ENCODE measurements around the gene LPCAT2.

The LPCAT2 gene

GRCh38 chr16:55505333-55506015, 3.4 kb upstream of the LPCAT2 start:
- no peak for DNase-seq

- no peak for DNase-seq
Observed at GRCh38 chr16:55506083-55506482, 2.8 kb upstream of the LPCAT2 start.

DNA sequence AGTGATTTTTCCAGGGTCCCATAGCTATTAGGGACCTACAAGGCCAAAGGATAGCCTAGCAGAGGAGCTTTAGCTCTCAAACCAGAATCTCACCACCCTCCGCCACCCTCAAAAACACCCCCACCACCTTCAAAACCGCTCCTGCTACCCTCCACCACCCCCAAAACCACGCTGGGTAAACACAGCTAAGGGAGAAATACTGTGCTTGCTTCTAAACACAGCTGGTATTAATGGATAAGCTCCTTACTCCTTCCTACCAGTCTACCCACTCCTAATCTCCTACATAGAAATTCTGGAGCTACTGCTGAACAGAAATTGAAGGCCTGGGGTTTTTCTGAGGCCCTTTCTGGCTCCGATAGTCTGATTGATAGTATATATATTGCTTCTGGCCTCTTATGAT, 2.2 kb upstream of the LPCAT2 start:
- no peak for DNase-seq

DNA sequence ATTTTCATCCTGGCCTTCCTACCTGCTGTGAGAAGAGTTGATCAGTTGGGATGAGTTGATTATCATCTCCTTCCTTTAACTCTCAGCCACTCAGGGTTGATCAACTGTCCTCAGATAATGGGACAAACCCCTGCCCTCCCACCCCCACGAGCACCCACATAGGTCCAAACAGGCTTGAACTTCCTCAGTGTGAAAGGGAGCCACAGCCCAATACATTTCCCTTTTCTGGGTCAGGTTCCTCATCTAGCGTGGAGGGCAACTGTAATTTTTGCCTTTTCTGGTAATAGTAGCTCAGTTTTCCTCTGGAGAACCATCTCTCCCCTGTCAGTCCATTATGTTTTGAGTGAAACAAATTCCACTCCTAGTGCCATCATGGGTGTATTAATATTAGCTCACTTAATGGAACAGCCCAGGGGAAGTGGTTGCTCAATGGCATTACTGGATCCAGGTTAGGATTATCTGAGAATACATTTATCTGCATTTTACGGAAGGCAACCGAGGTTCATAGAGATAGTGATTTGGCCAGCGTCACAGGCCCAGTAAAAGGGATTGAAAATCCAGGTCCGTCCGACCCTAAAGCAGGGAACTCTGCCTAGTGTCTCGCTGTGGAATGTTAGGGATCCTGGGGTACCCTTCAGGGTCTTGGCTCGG, 476 bp upstream of the LPCAT2 start:
- no peak for DNase-seq

- DNase-seq, result no peak
Observed at GRCh38 chr16:55510185-55510805, 1.4 kb downstream of the LPCAT2 start.

DNA sequence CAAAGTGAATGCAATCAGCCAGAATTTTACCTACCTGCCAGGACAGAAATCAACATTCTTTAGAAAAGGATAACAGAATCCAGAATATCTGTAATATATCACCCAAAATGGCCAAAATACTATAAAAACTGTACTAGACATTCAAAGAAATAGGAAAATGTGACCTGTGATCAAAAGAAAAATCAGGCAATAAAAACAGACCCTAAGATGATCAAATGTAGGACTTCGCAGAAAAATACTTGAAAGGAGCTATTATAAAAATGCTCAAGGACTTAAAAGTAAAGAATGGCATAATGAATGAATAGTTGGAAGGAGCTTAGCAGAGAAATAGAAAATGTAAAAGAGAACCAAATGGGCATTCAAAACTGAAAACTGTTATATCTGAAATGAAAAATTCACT, 4.1 kb downstream of the LPCAT2 start:
- no peak for DNase-seq

GRCh38 chr16:55513616-55514015, 4.7 kb downstream of the LPCAT2 start:
- no peak for DNase-seq

DNA sequence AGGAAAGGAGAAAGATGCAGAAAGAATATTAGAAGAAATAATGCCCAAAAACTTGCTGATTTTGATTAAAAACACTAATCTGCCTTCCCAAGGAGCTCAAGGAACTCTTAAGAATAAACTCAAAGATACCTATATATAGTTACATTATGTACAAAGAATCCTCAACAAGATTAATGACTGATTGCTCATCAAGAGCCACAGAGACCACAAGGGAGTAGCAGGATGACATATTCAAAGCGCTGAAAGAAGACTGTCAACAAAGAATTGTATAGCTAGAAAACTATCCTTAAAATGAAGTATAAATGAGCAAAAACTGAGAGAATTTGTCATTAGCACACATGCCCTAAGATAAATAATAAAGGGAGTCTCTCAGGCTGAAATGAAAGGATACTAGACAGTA, 6.2 kb downstream of the LPCAT2 start:
- no peak for DNase-seq

DNA sequence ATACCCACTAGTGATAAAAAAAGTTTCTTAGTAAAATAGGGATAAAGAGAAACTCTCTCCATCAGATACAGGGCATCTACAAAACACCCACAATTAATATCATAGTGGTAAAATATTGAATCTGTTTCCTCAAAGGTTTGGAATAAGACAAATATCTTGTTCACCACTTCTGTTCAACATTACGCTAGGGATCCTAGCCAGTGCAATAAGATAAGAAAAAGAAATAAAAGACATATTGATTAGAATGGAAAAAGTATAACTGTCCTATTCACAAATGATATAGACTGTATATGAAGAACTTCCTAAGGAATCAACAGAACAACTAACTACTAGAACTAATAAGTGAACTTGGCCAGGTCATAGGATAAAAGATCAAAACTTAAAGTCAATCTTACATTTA, 12.9 kb downstream of the LPCAT2 start:
- no peak for DNase-seq

DNA sequence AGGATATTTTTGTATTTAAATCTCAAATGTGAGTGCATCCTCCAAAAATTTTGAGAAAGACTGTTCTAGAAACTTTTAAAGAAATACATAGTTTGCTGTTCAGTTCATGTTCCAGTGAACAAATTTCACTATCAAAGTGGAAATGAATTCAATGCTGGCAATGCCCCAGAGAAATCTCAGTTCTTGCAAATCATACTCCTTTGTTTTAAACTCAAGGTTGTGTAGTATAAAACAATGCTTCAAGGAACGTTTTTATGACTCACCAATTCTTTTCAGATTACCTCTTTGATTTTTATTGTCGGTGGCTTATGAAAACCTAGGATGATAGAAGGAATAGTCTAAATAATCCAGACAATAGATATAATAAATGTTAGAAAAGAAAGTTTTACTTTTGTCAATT, 17.6 kb downstream of the LPCAT2 start:
- DNase-seq, result no peak

DNA sequence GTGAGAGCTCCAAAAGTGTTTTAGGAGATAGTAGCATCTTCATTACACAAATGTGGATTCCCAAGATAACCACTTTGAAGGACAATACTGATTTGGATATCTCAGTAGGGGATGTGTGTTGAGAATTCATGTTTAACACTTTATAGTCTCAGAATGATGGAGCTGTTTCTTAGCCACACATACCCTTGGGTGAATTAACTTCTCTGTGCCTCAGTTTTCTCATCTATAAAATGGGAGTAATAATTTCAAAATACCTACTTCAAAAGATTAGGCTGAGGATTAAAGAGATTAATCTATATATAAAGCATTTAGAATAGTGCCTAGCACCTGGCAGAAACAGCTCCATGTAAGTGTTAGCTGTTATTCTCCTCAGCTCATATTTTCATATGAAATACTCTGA, 19.0 kb downstream of the LPCAT2 start:
- no peak for DNase-seq

DNA sequence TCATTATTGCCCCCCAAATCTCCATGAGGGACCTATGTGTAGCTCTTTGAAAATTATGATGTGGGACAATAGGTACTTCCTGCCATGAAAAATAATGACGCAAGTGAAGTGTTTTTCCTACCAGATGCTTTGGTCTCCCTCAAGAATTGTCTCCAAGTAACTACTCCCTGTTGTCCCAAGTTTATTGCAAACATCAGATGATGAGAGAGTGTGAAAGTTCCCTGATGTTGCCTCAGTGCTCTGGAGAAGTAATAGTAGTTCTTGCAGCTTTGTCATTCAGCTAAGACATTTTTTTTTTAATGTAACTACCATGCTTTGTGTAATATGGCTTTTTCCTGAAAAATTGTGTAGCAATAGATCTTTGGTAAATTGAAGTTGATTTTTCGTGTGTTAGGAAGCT, 20.1 kb downstream of the LPCAT2 start:
- no peak for DNase-seq

- no peak for DNase-seq
Observed at GRCh38 chr16:55530316-55530856, 21.5 kb downstream of the LPCAT2 start.

DNA sequence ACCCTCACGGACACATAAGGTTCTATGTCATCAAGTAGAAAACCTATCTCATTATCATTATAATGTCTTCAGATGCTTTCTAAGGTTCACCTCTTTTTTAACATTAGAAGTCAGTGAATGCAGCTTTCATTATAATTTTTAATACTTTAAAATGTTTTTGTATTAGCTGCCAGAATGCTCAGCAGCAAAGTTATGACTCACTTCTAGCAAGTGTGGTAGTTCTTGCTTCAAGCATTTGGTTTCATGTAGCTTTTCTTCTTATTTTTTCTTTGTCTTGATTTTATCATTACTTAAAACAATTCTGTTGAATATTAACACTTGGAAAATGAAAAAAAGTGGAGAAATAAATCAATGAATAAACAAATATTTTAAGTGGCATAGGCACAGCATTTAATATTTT, 23.4 kb downstream of the LPCAT2 start:
- no peak for DNase-seq

DNA sequence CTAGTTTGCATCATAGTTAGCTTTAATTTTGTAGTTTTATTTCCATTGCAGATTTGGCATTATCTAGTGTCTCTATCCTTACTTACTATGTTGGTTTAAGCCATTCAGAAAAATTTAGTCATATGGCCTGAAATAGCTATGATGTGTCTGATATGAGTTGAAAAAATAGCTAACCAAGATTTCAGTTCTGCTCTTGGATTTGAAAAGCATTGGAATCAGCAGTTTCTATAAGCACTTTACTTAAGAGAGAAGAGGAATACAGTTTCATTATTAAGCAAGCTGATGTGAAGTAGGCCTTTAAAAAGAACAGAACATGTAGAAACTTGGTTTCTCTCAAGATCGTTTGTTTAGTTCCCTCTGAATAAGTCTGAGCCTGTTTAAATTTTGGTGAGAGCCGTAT, 25.9 kb downstream of the LPCAT2 start:
- DNase-seq, result no peak

GRCh38 chr16:55539049-55539448, 30.2 kb downstream of the LPCAT2 start:
- no peak for DNase-seq

- no peak for DNase-seq
Observed at GRCh38 chr16:55539488-55539887, 30.6 kb downstream of the LPCAT2 start.

DNA sequence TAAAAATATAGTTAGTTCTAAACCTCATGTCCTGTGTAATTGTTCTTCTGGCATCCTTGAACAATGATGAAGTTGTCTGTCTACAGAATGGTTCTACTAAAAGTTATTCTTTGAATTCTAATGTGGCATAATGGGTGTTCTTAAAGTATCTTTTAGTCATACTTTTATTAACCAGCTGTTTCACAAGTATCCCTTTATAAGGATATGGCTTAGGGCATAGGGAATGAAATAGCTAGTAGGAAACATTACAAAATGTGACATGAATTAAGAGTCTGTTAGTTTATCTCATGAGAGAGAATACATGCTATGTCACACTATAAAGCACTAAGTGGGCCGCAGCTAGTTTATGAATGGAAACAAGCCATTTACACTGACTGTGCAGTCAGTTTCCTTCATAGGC, 31.3 kb downstream of the LPCAT2 start:
- DNase-seq, result no peak

DNA sequence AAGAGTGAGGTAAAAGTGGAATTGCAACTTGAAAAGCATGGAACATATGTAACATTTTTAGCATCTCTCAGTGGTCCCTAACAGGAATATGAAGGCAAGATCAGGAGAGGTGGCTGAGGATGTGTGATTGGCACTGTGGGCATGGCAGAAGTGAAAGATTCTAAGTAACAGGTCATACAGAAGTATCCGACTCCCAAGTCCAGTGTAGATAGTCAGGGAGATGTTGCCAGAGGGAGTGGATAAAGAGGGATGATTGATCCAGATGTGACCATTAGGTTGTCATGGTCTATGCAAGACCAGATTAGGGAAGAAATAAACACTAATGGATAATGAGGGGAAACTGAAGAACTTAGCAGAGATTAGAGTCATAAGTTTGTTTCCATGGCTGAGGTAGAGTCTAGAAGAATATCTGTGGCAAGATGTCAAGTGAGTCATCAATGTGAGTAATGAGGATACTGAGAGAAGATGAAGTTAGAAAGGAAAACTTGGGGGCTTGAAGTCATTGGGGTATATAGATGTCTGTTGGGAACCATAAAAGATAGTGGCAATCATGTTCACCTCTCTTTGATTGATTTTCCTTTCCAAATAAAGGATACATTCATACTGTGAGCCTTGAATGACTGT, 33.7 kb downstream of the LPCAT2 start:
- DNase-seq, result no peak

DNA sequence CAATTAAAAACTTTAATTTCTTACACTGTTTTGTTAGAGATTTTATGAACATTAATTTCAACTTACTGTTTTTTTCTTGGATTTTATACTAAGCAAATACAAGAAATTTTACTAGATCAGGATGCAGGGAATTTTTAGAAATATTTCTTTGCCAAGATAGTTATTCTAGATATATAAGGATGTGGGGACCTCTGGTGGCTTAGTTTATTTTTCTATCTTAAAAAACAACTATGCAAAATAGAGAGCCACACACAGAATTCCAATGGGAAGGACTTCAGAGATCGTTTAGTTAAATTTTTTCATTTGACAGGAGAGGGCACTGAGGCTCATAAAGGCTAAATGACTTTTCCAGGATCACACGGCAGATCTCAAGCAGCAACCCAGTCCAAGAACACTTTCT, 34.6 kb downstream of the LPCAT2 start:
- DNase-seq, result no peak

DNA sequence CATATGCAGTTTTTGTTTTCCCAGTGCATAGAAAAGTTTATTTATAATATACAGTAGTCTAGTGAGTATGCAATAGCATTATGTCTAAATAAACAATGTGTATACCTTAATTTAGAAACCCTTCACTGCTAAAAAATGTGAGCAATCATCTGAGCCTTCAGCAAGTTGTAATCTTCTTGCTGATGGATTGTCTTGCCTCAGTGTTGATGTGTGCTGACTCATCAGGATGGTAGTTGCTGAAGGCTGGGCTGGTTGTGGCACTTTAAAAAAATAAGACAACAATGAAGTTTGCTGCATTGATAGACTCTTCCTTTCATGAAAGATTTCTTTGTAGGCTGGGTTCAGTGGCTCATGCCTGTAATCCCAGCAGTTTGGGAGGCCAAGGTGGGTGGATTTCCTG, 43.7 kb downstream of the LPCAT2 start:
- no peak for DNase-seq

DNA sequence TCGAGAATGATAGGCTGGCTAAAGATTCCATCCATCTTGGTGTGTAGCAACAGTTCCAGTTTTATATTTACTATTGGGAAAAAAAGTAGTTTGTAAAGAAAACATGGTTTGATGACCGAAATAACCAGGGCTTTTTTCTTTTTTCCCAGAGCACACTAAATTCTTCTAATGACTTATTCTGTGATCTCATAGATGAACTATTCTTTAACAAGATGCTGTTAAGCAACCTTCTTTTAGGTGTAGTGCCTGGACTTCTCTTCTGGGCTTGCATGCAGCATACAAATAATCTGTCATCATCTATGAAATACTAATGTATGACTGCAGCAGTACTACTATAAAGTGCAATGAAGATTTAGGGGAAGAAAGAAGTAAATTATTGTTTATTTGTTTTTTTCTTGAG, 46.6 kb downstream of the LPCAT2 start:
- DNase-seq, result no peak

GRCh38 chr16:55557186-55557585, 48.3 kb downstream of the LPCAT2 start:
- no peak for DNase-seq

DNA sequence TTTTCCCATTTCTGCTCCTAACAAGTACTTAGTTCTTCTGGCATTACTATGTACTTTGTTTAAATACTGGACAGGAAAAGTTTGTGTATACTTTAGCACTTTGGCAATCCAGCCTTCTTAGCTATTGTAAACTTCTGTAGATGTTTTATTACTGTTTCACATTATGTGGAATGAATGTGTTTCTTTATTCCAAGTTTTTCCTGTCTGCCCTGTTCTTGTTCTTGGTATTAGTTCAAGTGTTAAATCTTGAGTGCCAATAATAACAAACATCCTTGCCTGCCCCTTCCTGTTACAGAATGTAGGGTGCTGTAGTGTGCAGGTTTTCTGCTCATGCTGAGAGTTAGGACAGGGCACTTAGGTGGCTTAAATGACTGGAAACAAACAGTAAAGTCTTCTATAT, 50.4 kb downstream of the LPCAT2 start:
- DNase-seq, result no peak

All from right forelimb (tissue), 1 donor.